Fibroblast of the conjunctiva (primary cell): Measurements from ENCODE around the gene PLAU.
"Not testable (repeated sequence)": the region's sequence is repeated elsewhere in the genome, so short reads cannot be mapped to it uniquely, and the experiment has no call there.

Source experiments
- DNase-seq: peaks from one replicate; pipeline ENCODE4 v3.0.0-alpha.2; 2010; ENCODE audit warnings: low read depth

The PLAU gene

GRCh38 chr10:73876971-73877370, 34.0 kb upstream of the PLAU start:
- no peak for DNase-seq

GRCh38 chr10:73877533-73878160, 33.3 kb upstream of the PLAU start:
- no peak for DNase-seq

GRCh38 chr10:73878365-73878764, 32.6 kb upstream of the PLAU start:
- no peak for DNase-seq

DNA sequence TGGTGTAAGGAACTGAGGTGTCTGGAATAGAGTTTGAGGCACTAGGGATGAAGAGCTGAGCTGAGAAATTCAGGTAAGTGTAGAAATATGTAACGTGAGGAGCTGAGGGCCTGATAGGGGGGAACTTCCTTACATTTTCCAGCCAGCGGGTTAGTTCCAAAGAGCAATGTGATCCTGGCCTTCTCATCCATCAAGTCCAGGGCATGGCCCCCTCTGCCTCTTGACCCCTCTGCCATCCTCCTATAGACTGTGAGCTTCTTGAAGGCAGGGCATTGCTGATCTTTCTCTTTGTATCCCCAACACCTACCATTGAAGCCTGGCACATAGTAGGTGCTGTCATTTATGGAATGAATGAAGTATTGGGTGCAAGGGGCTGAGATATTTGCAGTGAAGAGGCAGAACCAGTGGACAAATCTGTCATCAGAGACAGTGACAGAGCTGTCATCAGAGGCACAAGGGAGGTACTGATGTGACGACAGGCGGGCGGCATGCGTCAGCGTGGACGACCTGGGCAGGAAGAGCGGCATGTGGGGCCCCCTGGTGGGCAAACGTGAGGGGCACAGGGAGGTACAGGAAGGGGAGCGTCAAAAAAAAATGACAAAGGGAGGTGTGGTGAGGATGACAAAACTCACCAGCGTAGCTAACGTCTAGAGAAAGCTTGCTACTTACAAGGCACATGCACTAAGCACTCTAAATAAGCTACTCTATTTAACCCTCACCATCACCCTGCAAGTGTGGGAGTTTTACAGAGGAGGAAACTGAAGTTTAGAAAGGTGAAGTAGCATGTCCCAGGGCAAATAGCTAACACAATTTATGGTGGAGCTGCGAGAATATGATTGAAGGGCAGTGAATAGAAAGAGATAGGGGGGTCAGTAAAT, 31.4 kb upstream of the PLAU start:
- peak; percentile 61 for DNase-seq

DNA sequence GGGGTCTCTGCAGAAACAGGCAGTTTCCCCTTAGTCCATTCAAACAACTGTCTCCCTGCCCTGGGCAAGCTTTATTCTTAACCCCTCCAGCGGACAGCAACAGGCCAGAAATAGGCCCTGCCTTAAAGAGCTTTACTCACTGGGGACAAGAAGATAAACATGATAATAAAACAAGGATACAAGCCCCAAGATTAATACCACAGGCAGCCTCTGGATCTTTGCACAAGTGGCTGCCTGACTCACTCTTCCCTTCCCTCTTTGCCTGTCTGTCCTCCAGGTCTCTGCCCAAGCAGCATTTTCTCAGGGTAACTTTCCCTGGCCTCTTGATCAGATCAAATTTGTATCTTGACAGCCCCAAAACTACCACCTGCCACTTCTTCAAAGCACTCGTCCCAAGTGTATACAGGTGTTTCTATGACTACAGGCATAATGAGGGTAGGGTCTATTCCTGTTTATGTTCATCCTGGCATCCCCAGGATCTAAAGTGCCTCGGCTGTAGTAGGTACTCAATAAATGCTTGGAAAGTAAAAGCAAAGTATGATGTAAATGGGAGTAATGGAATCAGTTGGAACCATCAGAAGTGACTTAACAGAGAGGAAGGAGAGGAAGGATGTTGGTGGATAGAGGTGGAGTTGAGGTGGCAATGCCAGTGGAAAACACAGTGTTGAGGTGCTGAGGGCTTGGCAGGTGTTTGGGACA, 29.6 kb upstream of the PLAU start:
- no peak for DNase-seq

- DNase-seq, result no peak
Observed at GRCh38 chr10:73884017-73884416, 26.9 kb upstream of the PLAU start.

GRCh38 chr10:73886085-73886529, 24.8 kb upstream of the PLAU start:
- DNase-seq, result peak; percentile 82

GRCh38 chr10:73886661-73887293, 24.2 kb upstream of the PLAU start:
- no peak for DNase-seq

GRCh38 chr10:73887294-73888039, 23.5 kb upstream of the PLAU start:
- peak; percentile 96 for DNase-seq

DNA sequence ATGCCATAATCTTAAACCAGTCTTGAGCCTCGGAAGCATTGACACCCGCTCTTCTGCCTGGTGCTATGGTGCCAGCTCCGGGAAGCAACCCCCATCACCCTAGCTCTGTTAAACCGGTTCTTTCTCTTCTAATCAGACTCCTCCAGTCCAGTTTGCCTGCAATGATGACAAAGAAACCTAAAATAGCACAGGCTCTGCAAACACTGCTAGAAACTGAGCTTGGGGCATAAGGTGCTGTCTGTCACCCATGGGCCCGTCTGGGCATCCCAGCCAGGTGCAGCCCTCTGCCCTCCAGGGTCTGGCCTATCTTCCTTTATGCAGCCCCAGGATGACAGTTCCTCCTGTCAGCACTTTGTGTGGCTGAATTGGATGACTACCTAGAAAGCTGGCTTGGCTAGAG, 22.4 kb upstream of the PLAU start:
- DNase-seq, result no peak

GRCh38 chr10:73889014-73889413, 21.9 kb upstream of the PLAU start:
- peak; percentile 48 for DNase-seq

GRCh38 chr10:73889416-73889815, 21.5 kb upstream of the PLAU start:
- DNase-seq, result not testable (repeated sequence)

DNA sequence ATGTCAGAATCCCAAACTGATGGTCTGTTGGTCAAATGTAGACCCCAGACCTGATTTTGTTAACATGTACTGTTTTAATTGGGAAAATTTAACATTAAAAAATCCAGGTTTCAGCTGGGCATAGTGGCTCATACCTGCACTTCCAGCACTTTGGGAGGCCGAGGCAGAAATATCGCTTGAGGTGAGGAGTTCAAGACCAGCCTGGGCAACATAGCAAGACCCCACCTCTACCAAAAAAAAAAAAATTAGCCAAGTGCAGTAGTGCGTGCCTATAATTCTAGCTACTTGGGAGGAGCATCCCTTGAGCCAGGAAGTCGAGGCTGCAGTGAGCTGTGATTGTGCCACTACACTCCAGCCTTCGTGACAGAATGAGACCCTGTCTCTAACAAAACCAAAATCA, 20.7 kb upstream of the PLAU start:
- DNase-seq, result no peak

- not testable (repeated sequence) for DNase-seq
Observed at GRCh38 chr10:73890830-73891229, 20.1 kb upstream of the PLAU start.

DNA sequence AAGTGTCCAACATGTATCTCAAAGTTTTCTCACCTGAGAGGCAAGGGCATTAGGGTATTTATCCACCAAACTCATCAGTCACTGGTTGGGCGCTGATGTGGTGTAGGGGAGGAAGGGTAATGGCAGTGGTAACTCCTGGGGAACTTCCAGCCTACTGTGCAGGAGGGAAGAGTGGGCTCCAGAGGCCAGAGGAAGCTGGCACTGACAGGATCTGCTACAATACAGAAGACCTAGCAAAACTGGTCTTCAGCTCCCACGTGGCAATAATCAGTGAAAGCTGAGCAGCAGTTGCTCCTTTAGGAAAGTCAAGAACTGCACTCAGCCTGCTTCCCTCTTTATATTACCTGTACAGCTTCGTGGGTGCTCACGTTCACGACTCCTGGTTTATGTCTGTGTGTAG, 19.4 kb upstream of the PLAU start:
- DNase-seq, result no peak

DNA sequence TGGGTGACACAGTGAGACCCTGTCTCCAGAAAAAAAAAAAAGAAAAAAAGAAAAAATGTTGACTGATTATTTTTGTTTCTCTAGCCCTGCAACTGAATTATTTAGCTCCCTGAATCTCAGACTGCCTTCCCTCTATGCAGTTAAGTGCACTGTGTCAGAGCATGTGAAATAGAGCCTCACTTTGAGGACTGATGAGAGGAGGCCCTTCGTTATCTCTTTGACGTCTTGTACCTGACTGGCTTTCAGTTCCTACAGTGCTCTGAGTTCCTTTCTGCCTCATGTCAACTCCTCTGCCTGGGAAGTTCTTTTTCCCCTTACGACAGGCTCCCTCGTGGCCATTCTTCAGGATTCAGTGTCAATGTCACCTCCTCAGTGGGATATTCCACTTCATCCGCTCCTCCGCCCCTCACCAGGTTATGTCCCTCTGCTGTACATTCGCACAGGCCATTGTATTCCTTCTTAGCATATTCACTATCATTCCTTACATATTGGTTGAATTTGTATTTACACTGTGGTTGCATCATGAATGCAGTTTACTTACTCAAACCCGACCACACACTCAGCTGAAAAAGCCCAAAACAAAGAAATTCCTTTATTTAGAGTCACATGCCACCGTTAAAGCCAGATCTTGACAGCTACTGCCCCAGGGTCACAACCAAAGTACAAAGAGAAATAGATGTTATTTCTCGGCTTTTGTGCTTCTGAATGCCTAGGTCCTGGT, 18.5 kb upstream of the PLAU start:
- DNase-seq, result peak; percentile 65

- DNase-seq, result no peak
Observed at GRCh38 chr10:73893426-73893825, 17.5 kb upstream of the PLAU start.

DNA sequence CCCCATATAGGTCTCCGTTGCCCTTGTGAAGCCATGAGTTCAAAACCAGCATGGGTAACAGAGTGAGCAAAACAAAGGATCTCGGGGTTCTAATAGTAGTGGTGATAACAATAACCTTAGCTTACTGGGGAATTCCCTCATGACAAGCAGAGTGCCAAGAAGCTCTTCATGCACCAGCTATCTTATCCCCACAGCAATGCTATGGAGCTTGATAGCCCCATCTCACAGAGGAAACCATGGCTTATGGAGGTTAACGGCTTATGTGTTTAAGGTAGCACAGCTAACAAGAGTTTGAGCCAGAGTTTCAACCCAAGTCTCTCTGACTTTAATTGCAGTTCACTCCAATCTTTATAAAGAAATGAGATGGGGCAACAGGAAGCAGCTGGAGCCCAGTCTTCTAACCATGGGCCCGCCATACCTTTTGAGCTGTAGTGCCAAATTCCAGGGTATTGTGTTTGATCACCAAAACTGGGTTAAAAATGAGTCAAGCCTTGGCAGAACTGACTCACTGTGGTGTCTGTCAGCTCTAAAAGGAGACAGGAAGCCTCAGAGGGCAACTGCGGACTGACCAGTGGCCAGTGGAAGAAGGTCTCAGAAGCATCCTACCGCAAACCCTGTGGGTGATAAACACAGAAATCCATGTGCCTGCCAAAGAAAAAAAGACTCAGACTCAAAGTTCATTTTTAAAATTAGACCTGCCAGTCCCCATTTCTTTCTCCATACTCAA, 16.5 kb upstream of the PLAU start:
- no peak for DNase-seq

DNA sequence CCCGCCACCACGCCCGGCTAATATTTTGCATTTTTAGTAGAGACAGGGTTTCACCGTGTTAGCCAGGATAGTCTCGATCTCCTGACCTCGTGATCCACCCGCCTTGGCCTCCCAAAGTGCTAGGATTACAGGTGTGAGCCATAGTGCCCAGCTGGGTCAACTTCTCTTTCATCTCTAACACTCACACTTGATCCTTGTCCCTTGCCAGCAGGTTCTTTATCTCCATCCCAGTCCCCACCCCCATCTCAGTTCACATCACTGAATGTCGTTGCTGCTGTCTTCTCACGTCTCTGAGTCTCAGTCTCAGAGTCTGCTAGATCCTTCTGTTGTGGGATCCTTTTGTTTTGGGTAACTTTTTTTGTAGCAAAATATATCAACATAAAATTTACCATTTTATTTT, 15.6 kb upstream of the PLAU start:
- DNase-seq, result not testable (repeated sequence)

DNA sequence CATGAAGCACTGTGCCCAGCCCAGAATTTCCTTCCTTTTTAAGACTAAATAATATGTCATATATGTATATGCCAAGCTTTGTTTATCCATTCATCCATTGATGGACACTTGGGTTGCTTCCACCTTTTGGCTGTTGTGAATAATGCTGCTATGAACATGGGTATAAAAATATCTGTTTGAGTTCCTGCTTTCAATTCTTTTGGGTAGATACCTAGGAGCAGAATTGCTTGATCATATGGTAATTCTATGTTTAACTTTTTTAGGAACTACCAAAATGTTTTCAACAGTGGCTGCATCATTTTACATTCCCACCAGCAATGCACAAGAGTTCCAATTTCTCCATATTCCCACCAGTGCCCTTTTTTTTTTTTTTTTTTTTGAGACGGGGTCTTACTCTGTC, 13.2 kb upstream of the PLAU start:
- DNase-seq, result no peak
